ENCODE data around the gene TSKU. TPM values are rescaled to one million over a fixed set of nuclear protein-coding genes. Genes with fewer than 3 reads are reported as not detected.

The TSKU gene
- total RNA-seq, 4 donors from 2014 or later = 32.0 to 80.7 (median 63.4) TPM

GRCh38 chr11:76836613-76837291, 53.6 kb downstream of the TSKU start:
- DNase-seq = peak; percentile 51
- no peaks in the 10 kb centered on the region for H3K27me3 ChIP-seq
- H3K4me3 ChIP-seq = no peak overlapping the region
- in situ Hi-C loops (cut with MboI; ENCODE audit: low pct_ligation_motif_present in 1 of 4, low pct_unique_long_range_greater_than_20kb in 1 of 4, low sequenced_read_pairs in 3 of 4) (no loop called here), intact Hi-C loops (cut with DNase I; ENCODE audit: low total_unique reads) (no loop called here)
- no peaks in the 10 kb centered on the region for H3K36me3 ChIP-seq
- H3K9me3 ChIP-seq = no peaks in the 10 kb centered on the region
- TF ChIP-seq POLR2A (IDR thresholded peaks at IDR 0.05) (no peak), POLR2AphosphoS5 (IDR thresholded peaks at IDR 0.05) (peak in 1 of 3 donors; percentile 30)
- peaks cover 6 to 48% (median 23%) of the 10 kb centered on the region in 4 donors for H3K4me1 ChIP-seq
- peak overlapping the region; percentile 53 to 82 (median 70) for H3K27ac ChIP-seq
- 10 to 50% methylated on average over 5 to 11 of the region's 11 CpGs for WGBS, 2 donors (ENCODE audit: low coverage in 1 of 2)

- no peaks in the 10 kb centered on the region for H3K36me3 ChIP-seq
- no peak overlapping the region for H3K4me3 ChIP-seq
- peaks cover 6 to 45% (median 23%) of the 10 kb centered on the region in 4 donors for H3K4me1 ChIP-seq
- no peak for TF ChIP-seq EP300 (IDR thresholded peaks at IDR 0.05; ENCODE audit: low read depth)
- no peak for TF ChIP-seq POLR2A (IDR thresholded peaks at IDR 0.05)
- TF ChIP-seq POLR2AphosphoS5 (IDR thresholded peaks at IDR 0.05) = no peak
- no peak for TF ChIP-seq CTCF (IDR thresholded peaks at IDR 0.05)
- H3K27ac ChIP-seq = peak overlapping the region in 1 of 4 donors; percentile 52
- H3K27me3 ChIP-seq = no peaks in the 10 kb centered on the region
- DNase-seq = no peak
- intact Hi-C loops (cut with DNase I; ENCODE audit: low total_unique reads) = no loop called here
- no peaks in the 10 kb centered on the region for H3K9me3 ChIP-seq
- in situ Hi-C loops (cut with MboI; ENCODE audit: low pct_ligation_motif_present in 1 of 4, low pct_unique_long_range_greater_than_20kb in 1 of 4, low sequenced_read_pairs in 3 of 4) = no loop called here
- 71% methylated on average over 7 of the region's 7 CpGs; no CpG with 5 or more reads in 1 of the 2 donors for WGBS, 2 donors (ENCODE audit: low coverage in 1 of 2)
Observed at GRCh38 chr11:76837696-76838677, 54.8 kb downstream of the TSKU start.

- no peaks in the 10 kb centered on the region for H3K36me3 ChIP-seq
- no peak overlapping the region for H3K4me3 ChIP-seq
- 84 to 100% methylated on average over 1 to 3 of the region's 3 CpGs for whole genome bisulfite sequencing, 2 donors (ENCODE audit: low coverage in 1 of 2)
- H3K9me3 ChIP-seq = no peaks in the 10 kb centered on the region
- TF ChIP-seq POLR2A (IDR thresholded peaks at IDR 0.05) (no peak), POLR2AphosphoS5 (IDR thresholded peaks at IDR 0.05) (no peak), CTCF (IDR thresholded peaks at IDR 0.05) (no peak), EP300 (IDR thresholded peaks at IDR 0.05; ENCODE audit: low read depth) (no peak)
- DNase-seq = no peak
- peak overlapping the region in 3 of 4 donors; percentile 35 to 52 (median 50) for H3K27ac ChIP-seq
- intact Hi-C loops (cut with DNase I; ENCODE audit: low total_unique reads) (no loop called here), in situ Hi-C loops (cut with MboI; ENCODE audit: low pct_ligation_motif_present in 1 of 4, low pct_unique_long_range_greater_than_20kb in 1 of 4, low sequenced_read_pairs in 3 of 4) (no loop called here)
- peaks cover 6 to 45% (median 23%) of the 10 kb centered on the region in 4 donors for H3K4me1 ChIP-seq
- no peaks in the 10 kb centered on the region for H3K27me3 ChIP-seq
Observed at GRCh38 chr11:76838678-76839068, 55.5 kb downstream of the TSKU start.

- DNase-seq = peak; percentile 57
- in situ Hi-C loops (cut with MboI; ENCODE audit: low pct_ligation_motif_present in 1 of 4, low pct_unique_long_range_greater_than_20kb in 1 of 4, low sequenced_read_pairs in 3 of 4) (no loop called here), intact Hi-C loops (cut with DNase I; ENCODE audit: low total_unique reads) (no loop called here)
- no peak overlapping the region for H3K4me3 ChIP-seq
- peak overlapping the region in 3 of 4 donors; percentile 35 to 52 (median 50) for H3K27ac ChIP-seq
- no peaks in the 10 kb centered on the region for H3K9me3 ChIP-seq
- WGBS, 2 donors (ENCODE audit: low coverage in 1 of 2) = 14 to 18% methylated on average over 1 of the region's 1 CpG
- no peaks in the 10 kb centered on the region for H3K36me3 ChIP-seq
- peak in 1 of 3 donors; percentile 39 for TF ChIP-seq POLR2AphosphoS5 (IDR thresholded peaks at IDR 0.05)
- TF ChIP-seq POLR2A (IDR thresholded peaks at IDR 0.05) = no peak
- peaks cover 6 to 45% (median 23%) of the 10 kb centered on the region in 4 donors for H3K4me1 ChIP-seq
- H3K27me3 ChIP-seq = no peaks in the 10 kb centered on the region
Observed at GRCh38 chr11:76839311-76839710, 56.2 kb downstream of the TSKU start.

Measured in transverse colon (tissue), 4 donors.